Testis (tissue), 2 donors: Measurements from ENCODE around the gene SEL1L2.

Source experiments
- POLR2A ChIP-seq: fragments of 450-650 bp; IDR thresholded peaks from one replicate; pipeline ENCODE4 v1.6.1; 2017; ENCODE audit warnings: antibody characterized with exemption, mild to moderate bottlenecking, moderate library complexity
- TF ChIP-seq, protein P1 (sequence below), 3 experiments: fragments of 450-650 bp in 2 of 3; fragments of 200-600 bp in 1 of 3; sonication (generic) in 1 of 3; IDR thresholded peaks; one replicate each; pipeline ENCODE4 v1.5.1; 2016 to 2019; ENCODE audit warnings: antibody characterized with exemption in 3 of 3, mild to moderate bottlenecking in 2 of 3, moderate library complexity in 1 of 3

DNA sequence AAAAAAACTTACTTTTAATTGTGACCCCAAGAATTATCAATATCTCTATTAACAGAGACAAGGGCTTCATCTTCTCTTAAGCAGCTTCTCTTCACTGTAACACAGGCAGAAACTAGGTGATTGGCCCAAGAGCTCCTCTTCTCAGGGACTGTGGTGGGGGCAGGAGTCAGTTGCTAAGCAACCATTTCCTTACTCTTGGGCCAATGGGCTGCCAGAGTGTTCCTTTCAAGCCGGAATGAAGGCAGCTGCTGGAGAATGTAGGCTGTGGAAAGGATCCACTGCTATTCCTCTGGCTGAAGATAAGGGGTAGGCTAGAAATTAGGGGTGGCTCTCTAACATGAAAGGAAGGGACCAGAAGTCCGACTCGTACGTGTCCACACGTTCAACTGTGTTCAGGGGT is at the start of gene SEL1L2:
- TF ChIP-seq, protein P1, sequence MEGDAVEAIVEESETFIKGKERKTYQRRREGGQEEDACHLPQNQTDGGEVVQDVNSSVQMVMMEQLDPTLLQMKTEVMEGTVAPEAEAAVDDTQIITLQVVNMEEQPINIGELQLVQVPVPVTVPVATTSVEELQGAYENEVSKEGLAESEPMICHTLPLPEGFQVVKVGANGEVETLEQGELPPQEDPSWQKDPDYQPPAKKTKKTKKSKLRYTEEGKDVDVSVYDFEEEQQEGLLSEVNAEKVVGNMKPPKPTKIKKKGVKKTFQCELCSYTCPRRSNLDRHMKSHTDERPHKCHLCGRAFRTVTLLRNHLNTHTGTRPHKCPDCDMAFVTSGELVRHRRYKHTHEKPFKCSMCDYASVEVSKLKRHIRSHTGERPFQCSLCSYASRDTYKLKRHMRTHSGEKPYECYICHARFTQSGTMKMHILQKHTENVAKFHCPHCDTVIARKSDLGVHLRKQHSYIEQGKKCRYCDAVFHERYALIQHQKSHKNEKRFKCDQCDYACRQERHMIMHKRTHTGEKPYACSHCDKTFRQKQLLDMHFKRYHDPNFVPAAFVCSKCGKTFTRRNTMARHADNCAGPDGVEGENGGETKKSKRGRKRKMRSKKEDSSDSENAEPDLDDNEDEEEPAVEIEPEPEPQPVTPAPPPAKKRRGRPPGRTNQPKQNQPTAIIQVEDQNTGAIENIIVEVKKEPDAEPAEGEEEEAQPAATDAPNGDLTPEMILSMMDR (IDR thresholded peaks at IDR 0.05) = no peak
- no peak for TF ChIP-seq POLR2A
